K562 (cell line): ENCODE measurements around the gene UBA52.

ENCODE experiments used
- FOXJ3 ChIP-seq: sonication (generic); formaldehyde crosslinking; IDR thresholded peaks from 2 replicates; pipeline ENCODE4 v1.4.0; 2020; ENCODE audit warnings: mild to moderate bottlenecking, missing genetic modification reagents
- KDM4B ChIP-seq, 2 experiments: fragments of 450-650 bp in 1 of 2; sonication (generic) in 1 of 2; IDR thresholded peaks; 2 replicates each; pipeline ENCODE4 v1.6.1; 2016 to 2017; ENCODE audit warnings: borderline replicate concordance in 2 of 2, antibody characterized with exemption in 1 of 2, low read depth in 1 of 2, mild to moderate bottlenecking in 1 of 2
- NCOA1 ChIP-seq: fragments of 450-650 bp; IDR thresholded peaks from 2 replicates; pipeline ENCODE4 v1.6.1; 2016; ENCODE audit warnings: low read depth
- POLR2A ChIP-seq: fragments of 450-650 bp; conservative IDR thresholded peaks from 2 replicates; pipeline ENCODE4 v1.6.1; 2016
- RAD21 ChIP-seq, 2 experiments: fragments of 250-450 bp in 1 of 2; fragments of 450-650 bp in 1 of 2; sonication (Bioruptor Pico) in 1 of 2; formaldehyde crosslinking in 1 of 2; IDR thresholded peaks in 1 of 2; conservative IDR thresholded peaks in 1 of 2; 2 replicates each; pipeline versions ENCODE4 v1.4.0 to v1.8.0; 2020 to 2022; ENCODE audit warnings: mild to moderate bottlenecking in 2 of 2, moderate library complexity in 1 of 2
- RCOR1 ChIP-seq, 2 experiments: IDR thresholded peaks; 2 replicates each; pipeline ENCODE4 v1.6.1; 2012; ENCODE audit warnings: low read depth in 2 of 2, low read length in 2 of 2, borderline replicate concordance in 1 of 2, improper control_type of control experiment in 1 of 2
- SP2 ChIP-seq: IDR thresholded peaks from 2 replicates; pipeline ENCODE4 v1.6.1; 2011; ENCODE audit warnings: mild to moderate bottlenecking, low read depth, low read length, moderate library complexity; ENCODE audit not compliant: poor library complexity, severe bottlenecking; ENCODE audit errors: extremely low read depth
- SREBF2 ChIP-seq: sonication (generic); formaldehyde crosslinking; IDR thresholded peaks from 2 replicates; pipeline ENCODE4 v1.4.0; 2020; ENCODE audit warnings: mild to moderate bottlenecking, missing genetic modification reagents
- TF ChIP-seq, protein P1 (sequence below), 3 experiments: IDR thresholded peaks in 2 of 3; conservative IDR thresholded peaks in 1 of 3; 2 replicates each; pipeline ENCODE4 v1.5.1; 2011 to 2012; ENCODE audit warnings: low read length in 3 of 3, mild to moderate bottlenecking in 3 of 3, control low read depth in 2 of 3, improper control_type of control experiment in 1 of 3, inconsistent platforms in 1 of 3, low read depth in 1 of 3, mixed read lengths in 1 of 3, moderate library complexity in 1 of 3; ENCODE audit not compliant: insufficient read depth in 2 of 3
- TF ChIP-seq, protein P2 (sequence below), 2 experiments: fragments of 450-650 bp; IDR thresholded peaks; 2 replicates each; pipeline ENCODE4 v1.6.1; 2018; ENCODE audit warnings: mild to moderate bottlenecking in 2 of 2, low read depth in 1 of 2; ENCODE audit not compliant: partially characterized antibody in 2 of 2
- TF ChIP-seq, protein P3 (sequence below): fragments of 450-650 bp; IDR thresholded peaks from 2 replicates; pipeline ENCODE4 v1.6.1; 2016; ENCODE audit warnings: borderline replicate concordance

DNA sequence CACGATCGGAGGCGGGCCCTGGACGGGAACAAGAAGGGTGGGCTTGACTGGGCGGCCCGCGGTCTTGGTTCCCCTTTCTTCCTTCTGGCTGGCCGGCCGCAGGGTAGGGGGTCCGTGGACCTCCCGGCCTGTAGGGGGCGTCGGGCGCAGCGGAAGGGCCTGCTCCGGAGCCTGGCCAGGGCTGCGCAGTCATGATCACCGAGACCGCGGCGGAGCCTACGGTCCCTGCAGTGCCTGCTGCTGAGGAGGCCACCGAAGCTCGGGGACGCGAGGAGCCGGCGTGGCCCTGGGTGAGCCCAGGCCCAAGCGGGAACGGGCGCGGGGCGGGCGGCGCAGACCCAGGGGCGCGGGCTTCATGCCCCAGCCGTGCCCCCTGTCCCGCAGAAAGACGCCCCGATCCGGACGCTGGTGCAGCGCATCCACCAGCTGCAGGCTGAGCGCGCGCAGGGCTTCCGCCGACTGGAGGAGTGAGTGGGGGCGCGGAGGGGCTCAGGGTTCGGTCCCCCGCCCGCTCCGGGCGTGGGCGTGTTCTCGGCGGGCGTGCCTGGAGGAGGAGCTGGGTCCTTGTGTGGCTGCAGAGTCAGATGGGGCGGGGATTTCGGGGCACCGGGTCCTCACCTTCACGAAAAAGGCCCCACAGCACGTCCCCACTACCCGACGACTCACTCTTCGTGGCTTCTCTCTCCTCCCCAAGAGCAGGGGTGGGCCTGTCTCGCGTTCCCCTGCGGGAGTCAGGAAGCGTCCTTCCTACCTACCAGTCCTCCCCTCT lies 17.1 kb downstream of the UBA52 start, which contains the start of gene REX1BD:
- no peak for TF ChIP-seq FOXJ3 (CRISPR knock-in tag)
- peak in 1 of 2 experiments; percentile 77; a peak in 1 of 4 replicates for TF ChIP-seq KDM4B (IDR thresholded peaks at IDR 0.05; ENCODE audit: borderline replicate concordance in 2 of 2, low read depth in 1 of 2)
- TF ChIP-seq, protein P1, sequence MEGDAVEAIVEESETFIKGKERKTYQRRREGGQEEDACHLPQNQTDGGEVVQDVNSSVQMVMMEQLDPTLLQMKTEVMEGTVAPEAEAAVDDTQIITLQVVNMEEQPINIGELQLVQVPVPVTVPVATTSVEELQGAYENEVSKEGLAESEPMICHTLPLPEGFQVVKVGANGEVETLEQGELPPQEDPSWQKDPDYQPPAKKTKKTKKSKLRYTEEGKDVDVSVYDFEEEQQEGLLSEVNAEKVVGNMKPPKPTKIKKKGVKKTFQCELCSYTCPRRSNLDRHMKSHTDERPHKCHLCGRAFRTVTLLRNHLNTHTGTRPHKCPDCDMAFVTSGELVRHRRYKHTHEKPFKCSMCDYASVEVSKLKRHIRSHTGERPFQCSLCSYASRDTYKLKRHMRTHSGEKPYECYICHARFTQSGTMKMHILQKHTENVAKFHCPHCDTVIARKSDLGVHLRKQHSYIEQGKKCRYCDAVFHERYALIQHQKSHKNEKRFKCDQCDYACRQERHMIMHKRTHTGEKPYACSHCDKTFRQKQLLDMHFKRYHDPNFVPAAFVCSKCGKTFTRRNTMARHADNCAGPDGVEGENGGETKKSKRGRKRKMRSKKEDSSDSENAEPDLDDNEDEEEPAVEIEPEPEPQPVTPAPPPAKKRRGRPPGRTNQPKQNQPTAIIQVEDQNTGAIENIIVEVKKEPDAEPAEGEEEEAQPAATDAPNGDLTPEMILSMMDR (IDR thresholded peaks at IDR 0.05 in 2 of 3, conservative IDR thresholded peaks at IDR 0.05 in 1 of 3; ENCODE audit: insufficient read depth in 2 of 3, low read depth in 1 of 3, low read length in 3 of 3): peak; percentile 76 to 92 (median 88)
- TF ChIP-seq, protein P2, sequence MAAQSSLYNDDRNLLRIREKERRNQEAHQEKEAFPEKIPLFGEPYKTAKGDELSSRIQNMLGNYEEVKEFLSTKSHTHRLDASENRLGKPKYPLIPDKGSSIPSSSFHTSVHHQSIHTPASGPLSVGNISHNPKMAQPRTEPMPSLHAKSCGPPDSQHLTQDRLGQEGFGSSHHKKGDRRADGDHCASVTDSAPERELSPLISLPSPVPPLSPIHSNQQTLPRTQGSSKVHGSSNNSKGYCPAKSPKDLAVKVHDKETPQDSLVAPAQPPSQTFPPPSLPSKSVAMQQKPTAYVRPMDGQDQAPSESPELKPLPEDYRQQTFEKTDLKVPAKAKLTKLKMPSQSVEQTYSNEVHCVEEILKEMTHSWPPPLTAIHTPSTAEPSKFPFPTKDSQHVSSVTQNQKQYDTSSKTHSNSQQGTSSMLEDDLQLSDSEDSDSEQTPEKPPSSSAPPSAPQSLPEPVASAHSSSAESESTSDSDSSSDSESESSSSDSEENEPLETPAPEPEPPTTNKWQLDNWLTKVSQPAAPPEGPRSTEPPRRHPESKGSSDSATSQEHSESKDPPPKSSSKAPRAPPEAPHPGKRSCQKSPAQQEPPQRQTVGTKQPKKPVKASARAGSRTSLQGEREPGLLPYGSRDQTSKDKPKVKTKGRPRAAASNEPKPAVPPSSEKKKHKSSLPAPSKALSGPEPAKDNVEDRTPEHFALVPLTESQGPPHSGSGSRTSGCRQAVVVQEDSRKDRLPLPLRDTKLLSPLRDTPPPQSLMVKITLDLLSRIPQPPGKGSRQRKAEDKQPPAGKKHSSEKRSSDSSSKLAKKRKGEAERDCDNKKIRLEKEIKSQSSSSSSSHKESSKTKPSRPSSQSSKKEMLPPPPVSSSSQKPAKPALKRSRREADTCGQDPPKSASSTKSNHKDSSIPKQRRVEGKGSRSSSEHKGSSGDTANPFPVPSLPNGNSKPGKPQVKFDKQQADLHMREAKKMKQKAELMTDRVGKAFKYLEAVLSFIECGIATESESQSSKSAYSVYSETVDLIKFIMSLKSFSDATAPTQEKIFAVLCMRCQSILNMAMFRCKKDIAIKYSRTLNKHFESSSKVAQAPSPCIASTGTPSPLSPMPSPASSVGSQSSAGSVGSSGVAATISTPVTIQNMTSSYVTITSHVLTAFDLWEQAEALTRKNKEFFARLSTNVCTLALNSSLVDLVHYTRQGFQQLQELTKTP (IDR thresholded peaks at IDR 0.05; ENCODE audit: low read depth in 1 of 2, partially characterized antibody in 2 of 2): peak in 1 of 2 experiments; percentile 68
- peak; percentile 89 for TF ChIP-seq SP2
- TF ChIP-seq SREBF2 (CRISPR knock-in tag): no peak
- TF ChIP-seq NCOA1: no peak
- TF ChIP-seq, protein P3, sequence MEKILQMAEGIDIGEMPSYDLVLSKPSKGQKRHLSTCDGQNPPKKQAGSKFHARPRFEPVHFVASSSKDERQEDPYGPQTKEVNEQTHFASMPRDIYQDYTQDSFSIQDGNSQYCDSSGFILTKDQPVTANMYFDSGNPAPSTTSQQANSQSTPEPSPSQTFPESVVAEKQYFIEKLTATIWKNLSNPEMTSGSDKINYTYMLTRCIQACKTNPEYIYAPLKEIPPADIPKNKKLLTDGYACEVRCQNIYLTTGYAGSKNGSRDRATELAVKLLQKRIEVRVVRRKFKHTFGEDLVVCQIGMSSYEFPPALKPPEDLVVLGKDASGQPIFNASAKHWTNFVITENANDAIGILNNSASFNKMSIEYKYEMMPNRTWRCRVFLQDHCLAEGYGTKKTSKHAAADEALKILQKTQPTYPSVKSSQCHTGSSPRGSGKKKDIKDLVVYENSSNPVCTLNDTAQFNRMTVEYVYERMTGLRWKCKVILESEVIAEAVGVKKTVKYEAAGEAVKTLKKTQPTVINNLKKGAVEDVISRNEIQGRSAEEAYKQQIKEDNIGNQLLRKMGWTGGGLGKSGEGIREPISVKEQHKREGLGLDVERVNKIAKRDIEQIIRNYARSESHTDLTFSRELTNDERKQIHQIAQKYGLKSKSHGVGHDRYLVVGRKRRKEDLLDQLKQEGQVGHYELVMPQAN: no peak; the same call in 1 of the 2 replicates
- peak; percentile 91 for TF ChIP-seq POLR2A
- TF ChIP-seq RCOR1 (IDR thresholded peaks at IDR 0.05; ENCODE audit: borderline replicate concordance in 1 of 2, low read depth in 2 of 2, low read length in 2 of 2): peak in 1 of 2 experiments; percentile 46; a peak in 2 of 4 replicates
- peak; percentile 28 to 30; a peak in 3 of 4 replicates for TF ChIP-seq RAD21 (CRISPR knock-in tag; conservative IDR thresholded peaks at IDR 0.05 in 1 of 2, IDR thresholded peaks at IDR 0.05 in 1 of 2)
